ENCODE measurements around the gene RBM47. TPM values are rescaled to one million over a fixed set of nuclear protein-coding genes. Genes with fewer than 3 reads are reported as not detected.

The RBM47 gene
- total and polyA plus RNA-seq, 9 of the 15 experiments (the other 6 are each of a cell fraction or from before 2014, with no cell fraction given): 1.4 to 6.4 (median 3.3) TPM

GRCh38 chr4:40417941-40418340 is 211.7 kb downstream of the RBM47 start (continued):
- no peak for TF ChIP-seq ZNF740 (CRISPR knock-in tag; IDR thresholded peaks at IDR 0.05)
- no peak for TF ChIP-seq ZNF740 (tag; IDR thresholded peaks at IDR 0.05)
- TF ChIP-seq ZFPM2 (CRISPR knock-in tag; IDR thresholded peaks at IDR 0.05): no peak
- TF ChIP-seq XRCC5 (IDR thresholded peaks at IDR 0.05; ENCODE audit: low read depth, low read length): no peak
- no peak for TF ChIP-seq EZH2 (IDR thresholded peaks at IDR 0.05; ENCODE audit: borderline replicate concordance, low read depth, low read length)
- TF ChIP-seq XRCC3 (IDR thresholded peaks at IDR 0.05): no peak
- TF ChIP-seq L3MBTL2 (IDR thresholded peaks at IDR 0.05): no peak
- TF ChIP-seq AFF1 (IDR thresholded peaks at IDR 0.05; ENCODE audit: low read depth in 1 of 2, partially characterized antibody in 2 of 2): no peak
- no peak for TF ChIP-seq TAF1 (IDR thresholded peaks at IDR 0.05; ENCODE audit: control insufficient read depth, extremely low read depth, insufficient read depth, low read length, severe bottlenecking)
- no peak for TF ChIP-seq TAF15 (IDR thresholded peaks at IDR 0.05; ENCODE audit: low read depth, low read length)
- no peak for TF ChIP-seq HDAC3 (IDR thresholded peaks at IDR 0.05; ENCODE audit: borderline replicate concordance, partially characterized antibody)
- no peak for TF ChIP-seq ZNF766 (CRISPR knock-in tag; conservative IDR thresholded peaks at IDR 0.05)
- no peak for TF ChIP-seq ZNF551 (CRISPR knock-in tag; IDR thresholded peaks at IDR 0.05)
- no peak for TF ChIP-seq ZNF778 (CRISPR knock-in tag; IDR thresholded peaks at IDR 0.05)
